SK-N-DZ (cell line): Measurements from ENCODE around the gene ISOC1.

Source experiments
- DNase-seq: peaks from one replicate; pipeline ENCODE4 v3.0.0-alpha.2; 2015; ENCODE audit warnings: low spot score
- small RNA-seq, 2 experiments: library from RNA; depleted of rRNA; stranded (forward); fragments of <200 nt; gene quantifications; one replicate each; pipeline ENCODE3, GENCODE V24; 2014

ISOC1 gene

GRCh38 chr5:129125819-129126218 lies 31.3 kb downstream of the ISOC1 start:
- DNase-seq, result no peak

- no peak for DNase-seq
These were observed 39.0 kb downstream of the ISOC1 start for GRCh38 chr5:129133553-129133952.

GRCh38 chr5:129135633-129136032 lies 41.1 kb downstream of the ISOC1 start:
- DNase-seq, result no peak

- DNase-seq, result no peak
These were observed 43.1 kb downstream of the ISOC1 start for GRCh38 chr5:129137637-129138036.

- no peak for DNase-seq
These were observed 46.5 kb downstream of the ISOC1 start for GRCh38 chr5:129141078-129141477.

GRCh38 chr5:129141696-129142095 lies 47.1 kb downstream of the ISOC1 start:
- DNase-seq, result no peak

GRCh38 chr5:129155876-129156275 lies 61.3 kb downstream of the ISOC1 start:
- DNase-seq, result no peak

- no peak for DNase-seq
These were observed 67.3 kb downstream of the ISOC1 start for GRCh38 chr5:129161830-129162229.

Small RNA genes within 50 kb of the gene (small RNA-seq; reads per million reads assigned to genes)
- 0 reads per million in 2 experiments for gene MIR4633
